Breast epithelium (tissue), 4 donors: ENCODE results near the gene PADI1. TPM values are rescaled to one million over a fixed set of nuclear protein-coding genes. Genes with fewer than 3 reads are reported as not detected.

Experiments
- DNase-seq, 2 donors: peaks; one replicate each; pipeline ENCODE4 v3.0.0-alpha.2; 2019; ENCODE audit warnings: low spot score in 2 of 2
- H3K27ac ChIP-seq, 2 donors: fragments of 200-600 bp; sonication (generic) in 1 of 2; one replicate each; pipeline ENCODE4 v1.5.1; 2016 to 2019; ENCODE audit warnings: mild to moderate bottlenecking in 1 of 2
- H3K27me3 ChIP-seq, 2 donors: fragments of 200-600 bp; sonication (generic) in 1 of 2; one replicate each; pipeline versions ENCODE4 v1.5.1 to v1.6.0; 2017 to 2019; ENCODE audit warnings: control low read depth in 1 of 2, mild to moderate bottlenecking in 1 of 2
- H3K36me3 ChIP-seq: fragments of 200-600 bp; one replicate; pipeline ENCODE4 v1.5.1; 2019
- H3K4me1 ChIP-seq, 2 donors: fragments of 200-600 bp; sonication (generic); one replicate each; pipeline ENCODE4 v1.5.1; 2016 to 2019; ENCODE audit warnings: control low read depth in 1 of 2
- H3K4me3 ChIP-seq, 3 donors: fragments of 200-600 bp; sonication (generic); 1 replicate in 2 of 3; 2 replicates in 1 of 3; pipeline ENCODE4 v1.5.1; 2016 to 2019; ENCODE audit warnings: mild to moderate bottlenecking in 3 of 3, moderate library complexity in 2 of 3
- H3K9me3 ChIP-seq, 2 donors: fragments of 200-600 bp; sonication (generic) in 1 of 2; one replicate each; pipeline ENCODE4 v1.5.1; 2016 to 2019; ENCODE audit warnings: control low read depth in 1 of 2
- CTCF ChIP-seq, 3 donors: fragments of 450-650 bp; IDR thresholded peaks; one replicate each; pipeline ENCODE4 v1.5.1; 2016 to 2017; ENCODE audit warnings: antibody characterized with exemption in 3 of 3, mild to moderate bottlenecking in 3 of 3, moderate library complexity in 3 of 3
- POLR2A ChIP-seq: fragments of 450-650 bp; IDR thresholded peaks from one replicate; pipeline ENCODE4 v1.6.1; 2016; ENCODE audit warnings: antibody characterized with exemption, mild to moderate bottlenecking, moderate library complexity
- POLR2AphosphoS5 ChIP-seq, 3 donors: sonication (generic); formaldehyde crosslinking; IDR thresholded peaks; one replicate each; pipeline ENCODE4 v1.6.1; 2017; ENCODE audit warnings: antibody characterized with exemption in 3 of 3
- intact Hi-C: fragments of 100-400 bp; cut with DNase I; formaldehyde crosslinking; loops from one replicate; pipeline ENCODE4 v1.15.1; 2023; ENCODE audit warnings: low total_unique reads
- total RNA-seq, 3 donors: library from RNA; depleted of rRNA; stranded (reverse); fragments of >200 nt; gene quantifications; one replicate each; pipeline ENCODE4 v1.1.0, GENCODE V29; 2016

PADI1 gene
- total RNA-seq, 3 donors from 2014 or later = 0.33 TPM; not detected in 2

GRCh38 chr1:17186216-17186909, 18.6 kb upstream of the PADI1 start:
- TF ChIP-seq POLR2AphosphoS5 (IDR thresholded peaks at IDR 0.05) = no peak
- no peak for TF ChIP-seq CTCF (IDR thresholded peaks at IDR 0.05)
- TF ChIP-seq POLR2A = no peak
- DNase-seq = no peak
- Histone ChIP-seq H3K36me3 (no peaks in the 10 kb centered on the region), H3K27me3 (no peaks in the 10 kb centered on the region), H3K4me3 (no peak overlapping the region), H3K4me1 (no peaks in the 10 kb centered on the region), H3K27ac (no peak overlapping the region), H3K9me3 (no peaks in the 10 kb centered on the region)
- intact Hi-C loops = no loop called here

DNA sequence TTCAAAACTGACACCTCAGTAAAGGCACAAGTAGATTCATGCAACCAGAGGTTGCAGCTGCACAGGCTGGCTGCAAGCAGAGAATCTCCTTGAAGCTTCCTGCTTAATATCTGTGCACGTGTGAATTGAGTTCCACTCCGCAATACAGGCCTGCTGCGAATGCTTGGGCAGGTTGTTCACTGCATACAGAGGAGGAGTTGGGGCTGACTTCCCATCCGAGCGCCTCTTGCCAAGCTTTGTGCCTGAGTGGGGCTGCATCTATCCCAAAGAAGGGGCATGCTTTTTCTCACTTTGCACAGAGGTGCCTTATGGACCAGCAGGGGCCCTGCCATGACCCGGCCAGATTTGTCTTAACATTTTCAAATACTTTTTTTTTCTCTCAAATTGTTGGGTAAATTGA, 17.9 kb upstream of the PADI1 start:
- intact Hi-C loops = no loop called here
- no peak overlapping the region for H3K4me3 ChIP-seq

GRCh38 chr1:17188217-17188616, 16.7 kb upstream of the PADI1 start:
- intact Hi-C loops = no loop called here
- TF ChIP-seq CTCF (IDR thresholded peaks at IDR 0.05) (no peak), POLR2A (no peak)

More for the DNA sequence above, 17.9 kb upstream of the PADI1 start:
- no peak overlapping the region for H3K27ac ChIP-seq
- DNase-seq = no peak
- H3K4me1 ChIP-seq = no peaks in the 10 kb centered on the region
- H3K27me3 ChIP-seq = no peaks in the 10 kb centered on the region
- TF ChIP-seq CTCF (IDR thresholded peaks at IDR 0.05) = no peak
- TF ChIP-seq POLR2AphosphoS5 (IDR thresholded peaks at IDR 0.05) = no peak
- no peak for TF ChIP-seq POLR2A
- H3K9me3 ChIP-seq = no peaks in the 10 kb centered on the region
- H3K36me3 ChIP-seq = no peaks in the 10 kb centered on the region

DNA sequence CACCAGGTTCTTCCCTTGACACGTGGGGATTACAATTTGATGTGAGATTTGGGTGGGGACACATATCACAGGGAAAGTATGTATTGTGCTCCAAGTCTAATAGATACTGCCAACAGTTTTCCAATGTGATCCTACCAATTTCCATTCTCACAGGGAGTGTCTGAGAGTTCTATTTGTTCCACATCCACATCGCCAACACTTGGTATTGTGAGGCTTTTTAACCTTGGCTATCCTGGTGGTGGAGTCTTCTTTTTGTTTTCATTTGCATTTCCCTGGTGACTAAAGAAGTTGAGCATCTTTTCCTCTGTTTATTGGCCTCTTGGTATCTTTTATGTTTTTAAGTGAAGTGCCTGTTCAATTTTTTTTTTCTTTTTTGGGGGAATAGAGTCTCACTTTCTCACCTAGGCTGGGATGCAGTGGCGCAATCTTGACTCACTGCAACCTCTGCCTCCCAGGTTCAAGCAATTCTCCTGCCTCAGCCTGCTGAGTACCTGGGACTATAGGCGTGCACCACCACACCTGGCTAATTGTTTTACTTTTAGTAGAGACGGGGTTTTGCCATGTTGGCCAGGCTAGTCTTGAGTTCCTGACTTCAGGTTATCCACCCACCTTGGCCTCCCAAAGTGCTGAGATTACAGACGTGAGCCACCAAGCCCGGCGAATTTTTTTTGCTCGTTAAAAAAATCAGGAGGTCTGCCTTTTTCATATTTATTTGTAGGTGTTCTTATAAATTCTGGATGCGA, 15.9 kb upstream of the PADI1 start:
- TF ChIP-seq CTCF (IDR thresholded peaks at IDR 0.05) (no peak), POLR2AphosphoS5 (IDR thresholded peaks at IDR 0.05) (no peak), POLR2A (no peak)
- no peaks in the 10 kb centered on the region for H3K36me3 ChIP-seq
- H3K27me3 ChIP-seq = no peaks in the 10 kb centered on the region
- H3K4me1 ChIP-seq = no peaks in the 10 kb centered on the region
- H3K9me3 ChIP-seq = no peaks in the 10 kb centered on the region
- DNase-seq = no peak
- H3K27ac ChIP-seq = no peak overlapping the region
- H3K4me3 ChIP-seq = no peak overlapping the region
- intact Hi-C loops = no loop called here

More at GRCh38 chr1:17188217-17188616, 16.7 kb upstream of the PADI1 start:
- no peaks in the 10 kb centered on the region for H3K9me3 ChIP-seq
- DNase-seq = no peak
- no peaks in the 10 kb centered on the region for H3K36me3 ChIP-seq
- no peak overlapping the region for H3K4me3 ChIP-seq
- no peaks in the 10 kb centered on the region for H3K4me1 ChIP-seq
- H3K27ac ChIP-seq = no peak overlapping the region
- H3K27me3 ChIP-seq = no peaks in the 10 kb centered on the region

DNA sequence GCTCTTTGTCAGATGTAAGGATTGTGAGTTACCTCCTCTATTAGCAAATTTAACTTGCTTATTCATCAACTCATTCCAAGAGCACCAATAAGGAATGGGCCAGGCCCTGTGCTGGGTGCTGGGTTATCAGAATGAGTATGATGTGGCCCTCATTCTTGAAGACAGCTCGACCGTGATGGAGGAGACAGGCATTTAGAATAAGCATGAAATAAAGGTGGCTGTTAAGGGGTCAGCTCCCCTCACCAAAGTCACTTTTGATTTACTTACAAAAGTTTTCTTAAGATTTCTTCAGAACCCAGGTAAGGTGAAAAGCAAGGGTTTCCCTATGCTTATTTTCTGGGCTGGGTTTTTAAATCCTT, 15.3 kb upstream of the PADI1 start:
- no peak for DNase-seq
- no peaks in the 10 kb centered on the region for H3K9me3 ChIP-seq
- no peaks in the 10 kb centered on the region for H3K27me3 ChIP-seq
- no peaks in the 10 kb centered on the region for H3K36me3 ChIP-seq
- H3K27ac ChIP-seq = peak overlapping the region; percentile 33 to 63
- no peaks in the 10 kb centered on the region for H3K4me1 ChIP-seq
- no peak for TF ChIP-seq CTCF (IDR thresholded peaks at IDR 0.05)
- no peak for TF ChIP-seq POLR2A
- no peak for TF ChIP-seq POLR2AphosphoS5 (IDR thresholded peaks at IDR 0.05)
- intact Hi-C loops = no loop called here
- H3K4me3 ChIP-seq = no peak overlapping the region
